ENCODE measurements around the gene YIF1A.

- TF ChIP-seq, protein P1, sequence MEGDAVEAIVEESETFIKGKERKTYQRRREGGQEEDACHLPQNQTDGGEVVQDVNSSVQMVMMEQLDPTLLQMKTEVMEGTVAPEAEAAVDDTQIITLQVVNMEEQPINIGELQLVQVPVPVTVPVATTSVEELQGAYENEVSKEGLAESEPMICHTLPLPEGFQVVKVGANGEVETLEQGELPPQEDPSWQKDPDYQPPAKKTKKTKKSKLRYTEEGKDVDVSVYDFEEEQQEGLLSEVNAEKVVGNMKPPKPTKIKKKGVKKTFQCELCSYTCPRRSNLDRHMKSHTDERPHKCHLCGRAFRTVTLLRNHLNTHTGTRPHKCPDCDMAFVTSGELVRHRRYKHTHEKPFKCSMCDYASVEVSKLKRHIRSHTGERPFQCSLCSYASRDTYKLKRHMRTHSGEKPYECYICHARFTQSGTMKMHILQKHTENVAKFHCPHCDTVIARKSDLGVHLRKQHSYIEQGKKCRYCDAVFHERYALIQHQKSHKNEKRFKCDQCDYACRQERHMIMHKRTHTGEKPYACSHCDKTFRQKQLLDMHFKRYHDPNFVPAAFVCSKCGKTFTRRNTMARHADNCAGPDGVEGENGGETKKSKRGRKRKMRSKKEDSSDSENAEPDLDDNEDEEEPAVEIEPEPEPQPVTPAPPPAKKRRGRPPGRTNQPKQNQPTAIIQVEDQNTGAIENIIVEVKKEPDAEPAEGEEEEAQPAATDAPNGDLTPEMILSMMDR (IDR thresholded peaks at IDR 0.05): no peak
- no peak for TF ChIP-seq EP300 (IDR thresholded peaks at IDR 0.05)
Measured at GRCh38 chr11:66242095-66242765, 46.7 kb downstream of the YIF1A start.

All from esophagus muscularis mucosa (tissue), 3 donors.